T-helper 1 cell (primary cell): ENCODE results near the gene ADAP1.

Experiments used
- DNase-seq, 5 donors: peaks; one replicate each; pipeline ENCODE4 v3.0.0-alpha.2; 2012 to 2020

ADAP1 gene

DNA sequence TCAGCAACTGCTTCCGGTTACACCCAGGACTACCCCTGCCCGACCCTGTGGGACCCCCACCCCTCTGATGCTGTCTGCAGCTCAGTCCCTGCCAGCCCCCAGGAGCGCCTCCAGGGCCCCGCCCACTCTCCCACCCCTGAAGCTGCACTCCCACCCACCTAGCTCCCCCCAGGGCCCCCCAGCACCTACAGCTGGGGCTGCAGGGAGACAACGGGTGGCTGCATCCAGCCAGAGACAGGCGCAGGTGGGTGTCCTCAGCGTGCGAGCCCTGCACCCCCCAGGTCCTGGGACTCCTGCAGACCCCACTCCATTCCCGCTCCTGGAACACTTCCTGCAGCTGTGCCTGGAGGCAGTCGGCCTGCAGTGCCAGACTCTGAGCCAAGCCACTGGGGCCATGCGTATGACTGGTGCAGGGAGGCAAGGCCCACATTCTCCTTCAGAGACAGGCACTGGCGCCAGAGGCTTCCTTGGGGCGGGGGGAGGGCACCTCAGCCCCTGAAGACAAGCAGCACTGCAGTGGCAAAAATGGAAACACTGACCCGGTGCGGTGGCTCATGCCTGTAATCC is 34.6 kb upstream of the ADAP1 start:
- no peak for DNase-seq

- DNase-seq = no peak
Measured at GRCh38 chr7:988426-988911, 34.0 kb upstream of the ADAP1 start.

DNA sequence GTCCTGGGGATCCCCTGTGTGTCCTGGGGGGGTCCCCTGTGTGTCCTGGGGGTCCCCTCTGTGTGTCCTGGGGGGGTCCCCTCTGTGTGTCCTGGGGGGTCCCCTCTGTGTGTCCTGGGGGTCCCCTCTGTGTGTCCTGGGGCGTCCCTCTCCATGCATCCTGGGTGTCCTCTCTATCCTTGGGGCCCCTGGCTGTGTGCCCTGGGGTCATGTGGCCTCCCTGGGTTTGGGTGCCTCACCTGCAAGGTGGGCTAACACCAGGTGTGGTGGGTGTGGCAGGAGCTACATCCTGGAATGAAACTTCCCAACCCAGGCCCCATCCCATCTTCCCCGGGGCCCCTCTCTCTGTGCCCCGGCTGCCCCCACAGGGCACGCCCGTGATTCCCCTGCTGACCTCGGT is 33.4 kb upstream of the ADAP1 start:
- DNase-seq = no peak

- DNase-seq = no peak
Measured at GRCh38 chr7:986766-987751, 32.6 kb upstream of the ADAP1 start.

GRCh38 chr7:985915-986741 is 31.6 kb upstream of the ADAP1 start:
- no peak for DNase-seq

GRCh38 chr7:985127-985416 is 30.6 kb upstream of the ADAP1 start:
- no peak for DNase-seq

DNA sequence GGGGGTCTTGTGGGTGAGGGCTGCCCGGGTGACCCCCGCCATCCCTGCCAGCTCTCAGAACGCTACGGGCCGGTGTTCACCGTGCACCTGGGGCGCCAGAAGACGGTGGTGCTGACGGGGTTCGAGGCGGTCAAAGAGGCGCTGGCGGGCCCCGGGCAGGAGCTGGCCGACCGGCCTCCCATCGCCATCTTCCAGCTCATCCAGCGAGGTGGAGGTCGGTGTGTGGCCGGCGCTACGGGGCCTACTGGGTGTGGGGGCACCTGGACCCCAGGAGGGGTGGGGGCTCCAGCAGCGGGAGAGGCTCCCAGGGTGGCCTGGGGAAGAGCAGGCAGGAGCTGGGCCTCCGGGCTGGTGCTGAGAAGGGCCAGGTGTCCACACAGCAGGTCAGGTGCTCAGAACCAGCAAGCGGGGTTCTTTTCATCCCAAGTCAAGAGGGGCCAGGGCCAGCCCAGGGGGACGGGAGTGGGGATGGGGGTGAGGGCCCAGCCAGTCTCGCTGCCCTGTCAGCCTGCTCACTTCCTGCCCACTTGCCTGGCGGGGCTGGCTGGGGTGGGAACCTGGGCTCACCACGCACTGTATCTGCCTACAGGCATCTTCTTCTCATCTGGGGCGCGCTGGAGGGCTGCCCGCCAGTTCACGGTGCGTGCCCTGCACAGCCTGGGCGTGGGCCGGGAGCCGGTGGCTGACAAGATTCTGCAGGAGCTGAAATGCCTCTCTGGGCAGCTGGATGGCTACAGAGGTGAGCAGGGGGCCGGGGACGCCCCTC is 30.1 kb upstream of the ADAP1 start:
- DNase-seq = no peak

GRCh38 chr7:983616-984071 is 29.2 kb upstream of the ADAP1 start:
- DNase-seq = no peak

GRCh38 chr7:983004-983615 is 28.6 kb upstream of the ADAP1 start, which contains the start of gene CYP2W1:
TSS of gene CYP2W1 (plus strand) at chr7:983181. CDS start at chr7:983212, 31 bp downstream.
- DNase-seq = no peak

GRCh38 chr7:982511-983003 is 28.1 kb upstream of the ADAP1 start:
- DNase-seq = no peak

DNA sequence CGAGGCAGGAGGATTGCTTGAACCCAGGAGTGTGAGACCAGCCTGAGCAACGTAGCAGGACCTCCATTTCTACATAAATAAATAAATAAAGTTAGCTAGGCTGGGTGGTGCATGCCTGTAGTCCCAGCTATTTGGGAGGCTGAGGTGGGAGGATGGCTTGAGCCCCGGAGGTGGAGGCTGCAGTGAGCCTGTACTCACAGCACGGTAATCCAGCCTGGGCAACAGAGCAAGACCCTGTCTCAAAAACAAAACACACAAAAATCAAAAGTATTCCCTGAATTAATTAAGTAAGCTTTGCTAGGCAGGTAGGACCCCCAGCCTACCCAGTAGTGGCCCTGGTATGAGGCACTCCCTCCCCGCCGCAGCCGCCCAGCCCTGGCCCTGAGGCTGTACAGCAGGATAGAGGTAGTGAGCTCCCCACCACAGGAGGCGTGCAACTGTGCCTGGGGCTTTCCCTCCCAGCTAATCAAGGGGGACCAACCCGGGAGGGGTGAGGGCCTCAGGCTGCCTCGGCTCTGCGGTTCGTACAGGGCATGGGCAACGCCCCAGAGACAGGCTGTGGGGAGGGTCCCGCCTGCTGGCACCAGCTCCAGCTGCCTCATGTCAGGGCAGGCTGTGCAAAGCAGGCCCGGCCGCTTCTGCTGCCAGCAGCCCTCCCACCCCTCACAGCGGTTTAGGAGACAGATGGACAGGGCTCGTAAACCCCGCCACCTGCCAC is 27.5 kb upstream of the ADAP1 start:
- DNase-seq = no peak

DNA sequence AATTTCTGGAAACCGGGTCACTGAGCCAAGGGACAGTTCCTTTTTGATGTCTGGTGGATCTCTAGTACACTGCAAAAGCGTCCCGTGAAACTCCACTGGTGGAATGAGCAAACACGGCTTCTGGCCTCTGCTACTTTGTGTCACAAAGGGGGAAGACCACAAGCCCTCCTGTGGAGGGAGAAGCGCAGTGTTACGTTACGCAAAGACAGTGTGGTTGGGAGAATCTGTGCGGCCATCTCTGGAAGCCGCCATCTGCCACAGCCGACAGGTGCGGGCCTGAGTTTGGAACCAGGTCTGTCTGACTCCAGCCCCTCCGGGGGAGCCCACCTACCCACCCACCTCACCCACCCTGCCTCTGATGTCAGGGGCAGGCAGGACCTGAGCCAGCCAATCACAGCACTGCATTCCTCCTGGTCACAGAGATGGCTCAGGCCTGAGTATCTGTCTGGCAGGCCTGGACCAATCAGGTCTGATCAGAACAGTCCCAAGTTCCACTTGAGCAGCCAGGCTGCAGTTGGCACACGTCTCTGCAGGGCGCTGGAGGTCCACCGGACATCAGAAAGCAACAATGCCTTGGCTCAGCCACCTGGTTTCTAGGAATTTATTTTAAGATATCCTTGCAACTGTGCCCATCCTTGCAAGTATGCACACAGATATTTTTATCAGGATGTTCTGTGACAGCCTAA is 25.5 kb upstream of the ADAP1 start:
- DNase-seq = no peak

DNA sequence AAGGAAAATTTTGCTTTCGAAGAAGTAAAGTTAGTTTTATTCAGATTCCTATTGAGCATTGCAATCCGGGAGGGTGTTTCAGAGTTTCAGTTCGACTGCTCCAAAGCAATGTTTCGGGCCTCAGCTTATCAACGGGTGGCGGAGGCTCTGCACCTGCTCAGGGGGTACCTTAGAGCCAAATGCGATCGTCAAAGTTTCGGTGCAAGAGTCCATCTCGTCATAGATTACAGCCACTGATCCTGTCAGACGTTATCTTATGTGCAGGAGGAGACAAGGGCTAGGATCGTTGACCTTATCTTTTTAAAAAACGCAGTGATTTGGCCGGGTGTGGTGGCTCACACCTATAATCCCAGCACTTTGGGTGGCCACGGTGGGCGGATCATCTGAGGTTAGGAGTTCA is 24.7 kb upstream of the ADAP1 start:
- no peak for DNase-seq

GRCh38 chr7:978416-979091 is 24.1 kb upstream of the ADAP1 start:
- DNase-seq = no peak

DNA sequence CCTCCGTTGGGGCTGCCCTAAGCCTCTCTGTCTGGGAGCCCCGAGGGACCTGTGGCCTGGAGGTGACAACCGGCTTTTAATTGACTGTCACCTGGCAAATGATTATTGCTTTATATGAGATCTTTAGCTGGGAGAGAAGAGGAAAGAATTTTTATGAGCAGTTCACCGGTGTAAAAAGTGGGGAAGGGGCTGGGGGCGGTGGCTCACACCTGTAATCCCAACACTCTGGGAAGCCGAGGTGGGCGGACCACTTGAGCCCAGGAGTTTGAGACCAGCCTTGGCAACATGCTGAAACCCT is 23.5 kb upstream of the ADAP1 start:
- no peak for DNase-seq

DNA sequence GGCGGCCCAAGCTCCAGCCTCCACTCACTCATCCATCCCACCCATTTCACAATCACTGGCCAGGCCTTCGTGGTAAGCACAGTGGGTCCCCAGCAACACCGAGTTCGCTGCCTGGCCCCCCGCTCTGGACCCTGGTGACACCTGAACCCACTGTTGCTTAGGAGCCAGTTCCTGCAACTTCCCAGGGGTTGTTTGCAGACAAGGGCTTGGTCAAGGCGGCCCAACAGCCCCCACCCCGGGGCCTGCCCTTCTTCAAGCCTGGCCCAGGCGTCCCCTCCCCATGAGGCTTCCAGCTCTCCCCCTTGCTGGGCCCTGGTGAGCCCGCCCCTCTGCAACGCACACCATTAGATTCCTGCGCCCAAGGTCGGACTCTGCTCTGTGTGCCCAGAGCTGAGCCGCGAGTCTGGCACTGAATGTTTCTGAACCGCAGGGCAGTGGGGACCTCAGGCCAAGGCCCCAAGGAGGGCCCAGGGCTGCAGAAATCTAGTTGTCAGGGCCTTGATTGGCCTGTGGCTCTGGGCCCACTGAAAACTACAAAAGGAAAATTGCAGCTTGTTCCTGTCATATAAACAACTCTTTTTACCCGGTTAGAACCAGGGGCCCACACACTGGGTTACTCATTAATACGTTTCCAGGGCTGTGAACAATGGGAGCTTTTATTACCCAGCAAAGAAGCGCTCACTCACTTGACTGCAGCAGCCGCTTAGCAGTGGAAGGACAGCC is 23.0 kb upstream of the ADAP1 start:
- no peak for DNase-seq

GRCh38 chr7:976901-977325 is 22.4 kb upstream of the ADAP1 start:
- no peak for DNase-seq

DNA sequence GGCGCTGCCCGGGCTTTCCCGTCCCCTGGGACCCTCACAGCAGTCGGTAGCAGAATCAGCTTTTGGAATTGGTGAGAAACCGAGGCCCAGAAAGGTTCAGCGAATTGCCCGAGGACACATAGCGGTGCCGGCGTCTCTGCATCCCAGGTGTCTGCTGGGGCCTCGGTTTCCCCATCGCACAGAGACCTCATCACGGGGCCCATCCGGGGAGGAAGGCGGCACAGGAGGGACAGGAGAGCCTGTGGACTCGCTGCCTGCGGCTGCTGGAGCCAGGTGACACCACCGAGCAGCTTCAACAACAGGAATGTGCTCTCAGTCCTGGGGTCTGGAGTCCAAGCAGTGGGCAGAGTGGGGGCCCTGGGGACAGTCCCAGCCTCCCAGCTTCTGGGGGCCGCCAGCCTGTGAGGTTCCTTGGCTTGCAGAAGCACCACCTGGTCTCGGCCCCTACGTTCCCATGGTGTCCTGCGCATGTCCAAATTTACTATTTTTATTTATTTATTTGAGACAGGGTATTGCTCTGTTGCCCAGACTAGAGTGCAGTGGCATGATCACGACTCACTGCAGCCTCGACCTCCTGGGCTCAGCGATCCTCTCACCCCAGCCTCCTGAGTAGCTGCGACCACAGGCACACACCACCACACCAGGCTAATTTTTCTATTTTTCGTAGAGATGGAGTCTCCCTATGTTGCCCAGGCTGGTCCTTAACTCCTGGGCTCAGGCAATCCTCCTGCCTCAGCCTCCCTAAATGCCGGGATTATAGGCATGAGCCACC is 21.4 kb upstream of the ADAP1 start:
- no peak for DNase-seq
